Mesenchymal stem cell (in vitro differentiated cells and primary cell): ENCODE data around the gene ARHGAP31.
"Not testable (repeated sequence)": the region's sequence is repeated elsewhere in the genome, so short reads cannot be mapped to it uniquely, and the experiment has no call there.

Experiments used
- DNase-seq: peaks from one replicate; pipeline ENCODE4 v3.0.0-alpha.2; 2013
- H2AFZ ChIP-seq: one replicate; pipeline ENCODE4 v1.6.1; 2013; ENCODE audit warnings: low read depth, mild to moderate bottlenecking, control low read depth, inconsistent platforms, low read length, moderate library complexity
- H2AK5ac ChIP-seq: 2 replicates; pipeline ENCODE4 v1.6.1; 2013; ENCODE audit warnings: low read length, moderate library complexity, mild to moderate bottlenecking, inconsistent platforms; ENCODE audit not compliant: severe bottlenecking
- H2BK120ac ChIP-seq: one replicate; pipeline ENCODE4 v1.6.1; 2013; ENCODE audit warnings: low read depth, mild to moderate bottlenecking, inconsistent platforms, low read length, moderate library complexity
- H2BK12ac ChIP-seq, 2 experiments: one replicate each; pipeline ENCODE4 v1.6.1; 2013; ENCODE audit warnings: inconsistent platforms in 2 of 2, low read length in 2 of 2, mild to moderate bottlenecking in 2 of 2, moderate library complexity in 2 of 2, control low read depth in 1 of 2
- H2BK15ac ChIP-seq: one replicate; pipeline ENCODE4 v1.6.1; 2013; ENCODE audit warnings: mild to moderate bottlenecking, low read depth, inconsistent platforms; ENCODE audit not compliant: poor library complexity, severe bottlenecking
- H2BK5ac ChIP-seq: 2 replicates; pipeline ENCODE4 v1.6.1; 2013; ENCODE audit warnings: low read depth, mild to moderate bottlenecking, low read length, control low read depth, inconsistent platforms; ENCODE audit not compliant: poor library complexity, severe bottlenecking
- H3K14ac ChIP-seq, 2 experiments: one replicate each; pipeline ENCODE4 v1.6.1; 2013; ENCODE audit warnings: inconsistent platforms in 2 of 2, low read length in 2 of 2, control low read depth in 1 of 2, mild to moderate bottlenecking in 1 of 2, moderate library complexity in 1 of 2
- H3K18ac ChIP-seq, 2 experiments: one replicate each; pipeline ENCODE4 v1.6.1; 2013; ENCODE audit warnings: inconsistent platforms in 2 of 2, low read length in 2 of 2, control low read depth in 1 of 2, low read depth in 1 of 2, mild to moderate bottlenecking in 1 of 2
- H3K23ac ChIP-seq, 2 experiments: one replicate each; pipeline ENCODE4 v1.6.1; 2013; ENCODE audit warnings: inconsistent platforms in 2 of 2, low read length in 2 of 2, mild to moderate bottlenecking in 2 of 2, moderate library complexity in 2 of 2, control low read depth in 1 of 2
- H3K27ac ChIP-seq: 2 replicates; pipeline ENCODE4 v1.5.1; 2013; ENCODE audit warnings: mild to moderate bottlenecking, moderate library complexity, low read length, control low read depth, inconsistent platforms; ENCODE audit not compliant: poor library complexity, severe bottlenecking
- H3K27me3 ChIP-seq, 2 experiments: 2 replicates each; pipeline versions ENCODE4 v1.6.1 to v1.7.0; 2013; ENCODE audit warnings: low read length in 2 of 2, mild to moderate bottlenecking in 2 of 2, moderate library complexity in 2 of 2, control low read depth in 1 of 2, inconsistent platforms in 1 of 2; ENCODE audit not compliant: control insufficient read depth in 1 of 2, insufficient read depth in 1 of 2
- H3K36me3 ChIP-seq, 2 experiments: 2 replicates each; pipeline versions ENCODE4 v1.6.1 to v1.7.0; 2013; ENCODE audit warnings: low read length in 2 of 2, control low read depth in 1 of 2, inconsistent platforms in 1 of 2, low read depth in 1 of 2, mild to moderate bottlenecking in 1 of 2; ENCODE audit not compliant: insufficient read depth in 2 of 2, control insufficient read depth in 1 of 2
- H3K4ac ChIP-seq, 2 experiments: one replicate each; pipeline ENCODE4 v1.6.1; 2013; ENCODE audit warnings: inconsistent platforms in 2 of 2, low read length in 2 of 2, mild to moderate bottlenecking in 2 of 2, moderate library complexity in 2 of 2, control low read depth in 1 of 2, low read depth in 1 of 2
- H3K4me1 ChIP-seq: 2 replicates; pipeline ENCODE4 v1.6.1; 2013; ENCODE audit warnings: low read depth, low read length, control low read depth; ENCODE audit not compliant: control insufficient read depth, insufficient read depth
- H3K4me2 ChIP-seq: 2 replicates; pipeline ENCODE4 v1.6.1; 2013; ENCODE audit warnings: low read length, mild to moderate bottlenecking, inconsistent platforms; ENCODE audit not compliant: poor library complexity, severe bottlenecking
- H3K4me3 ChIP-seq, 2 experiments: 2 replicates each; pipeline versions ENCODE4 v1.5.1 to v1.7.0; 2013; ENCODE audit warnings: low read length in 2 of 2, mild to moderate bottlenecking in 2 of 2, control low read depth in 1 of 2, low read depth in 1 of 2; ENCODE audit not compliant: insufficient read depth in 1 of 2
- H3K79me1 ChIP-seq: replicated peaks from 2 replicates; pipeline ENCODE4 v1.6.1; 2013; ENCODE audit warnings: mild to moderate bottlenecking, control low read depth, low read length, inconsistent platforms; ENCODE audit not compliant: poor library complexity, severe bottlenecking
- H3K9ac ChIP-seq: 2 replicates; pipeline ENCODE4 v1.7.0; 2013; ENCODE audit warnings: mild to moderate bottlenecking, low read length, moderate library complexity
- H3K9me3 ChIP-seq: 2 replicates; pipeline ENCODE4 v1.7.0; 2013; ENCODE audit warnings: mild to moderate bottlenecking, low read length; ENCODE audit not compliant: control insufficient read depth
- H4K8ac ChIP-seq: one replicate; pipeline ENCODE4 v1.6.1; 2013; ENCODE audit warnings: inconsistent platforms, mild to moderate bottlenecking, low read length, moderate library complexity
- H4K91ac ChIP-seq: one replicate; pipeline ENCODE4 v1.6.1; 2013; ENCODE audit warnings: mild to moderate bottlenecking, low read length, inconsistent platforms
- WGBS: methylation state at CpG from one replicate; pipeline ENCODE4 v1.1.7; 2013; ENCODE audit warnings: mixed read lengths; 5-methylcytosine and 5-hydroxymethylcytosine counted together

The ARHGAP31 gene

DNA sequence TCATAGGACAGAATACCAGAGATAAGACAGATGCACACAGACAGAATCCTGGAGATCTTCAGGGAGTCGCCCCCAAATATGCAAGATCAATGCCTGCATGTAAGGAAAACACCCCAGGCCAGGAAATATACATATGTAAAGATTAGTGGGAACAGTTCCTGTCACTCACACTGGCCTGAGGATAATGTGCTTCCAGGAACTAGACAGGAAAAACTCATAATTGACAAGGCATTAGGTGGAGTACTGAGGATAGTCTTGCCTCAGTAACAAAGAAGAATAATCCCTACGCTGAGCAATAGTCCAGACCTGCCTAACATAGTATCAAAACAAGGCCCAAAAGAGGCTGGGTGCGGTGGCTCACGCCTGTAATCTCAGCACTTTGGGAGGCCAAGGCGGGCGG, 33.1 kb upstream of the ARHGAP31 start:
- no peak overlapping the region for H2BK5ac ChIP-seq
- H3K4ac ChIP-seq, result no peak overlapping the region
- no peak overlapping the region for H3K4me3 ChIP-seq
- H4K91ac ChIP-seq, result no peak overlapping the region
- no peak overlapping the region for H4K8ac ChIP-seq
- H3K9ac ChIP-seq, result no peak overlapping the region
- H3K4me1 ChIP-seq, result no peaks in the 10 kb centered on the region
- DNase-seq, result no peak
- no peak overlapping the region for H2AFZ ChIP-seq
- H2BK15ac ChIP-seq, result no peak overlapping the region
- no peaks in the 10 kb centered on the region for H3K9me3 ChIP-seq
- H3K36me3 ChIP-seq, result no peaks in the 10 kb centered on the region
- H3K4me2 ChIP-seq, result no peak overlapping the region
- H2BK120ac ChIP-seq, result no peak overlapping the region
- no peak overlapping the region for H3K27ac ChIP-seq
- no peaks in the 10 kb centered on the region for H3K27me3 ChIP-seq
- H3K79me1 ChIP-seq, result no peaks in the 10 kb centered on the region
- no peak overlapping the region for H2AK5ac ChIP-seq
- 78% methylated on average over 6 of the region's 6 CpGs for whole genome bisulfite sequencing
- H3K14ac ChIP-seq, result no peak overlapping the region
- H3K18ac ChIP-seq, result no peak overlapping the region
- no peak overlapping the region for H2BK12ac ChIP-seq
- H3K23ac ChIP-seq, result no peak overlapping the region

DNA sequence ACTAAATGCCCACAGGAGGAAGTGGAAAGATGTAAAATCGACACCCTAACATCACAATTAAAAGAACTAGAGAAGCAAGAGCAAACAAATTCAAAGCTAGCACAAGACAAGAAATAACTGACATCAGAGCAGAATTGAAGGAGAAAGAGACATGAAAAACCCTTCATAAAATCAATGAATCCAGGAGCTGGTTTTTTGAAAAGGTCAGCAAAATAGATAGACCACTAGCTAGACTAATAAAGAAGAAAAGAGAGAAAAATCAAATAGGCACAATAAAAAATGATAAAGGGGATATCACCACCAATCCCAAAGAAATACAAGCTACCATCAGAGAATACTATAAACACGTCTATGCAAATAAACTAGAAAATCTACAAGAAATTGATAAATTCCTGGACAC, 24.0 kb upstream of the ARHGAP31 start:
- H3K4me3 ChIP-seq, H4K91ac ChIP-seq, H2BK5ac ChIP-seq, H3K4me2 ChIP-seq, H3K27ac ChIP-seq, H3K9ac ChIP-seq, H3K14ac ChIP-seq, H2BK120ac ChIP-seq, H2BK12ac ChIP-seq, H3K9me3 ChIP-seq, H3K4ac ChIP-seq, H4K8ac ChIP-seq, H3K18ac ChIP-seq, DNase-seq, H2AK5ac ChIP-seq, H3K79me1 ChIP-seq, H2AFZ ChIP-seq, H3K23ac ChIP-seq, H3K27me3 ChIP-seq, H3K36me3 ChIP-seq, H3K4me1 ChIP-seq, H2BK15ac ChIP-seq: not testable (repeated sequence)
- WGBS, result 89% methylated on average over 1 of the region's 2 CpGs

DNA sequence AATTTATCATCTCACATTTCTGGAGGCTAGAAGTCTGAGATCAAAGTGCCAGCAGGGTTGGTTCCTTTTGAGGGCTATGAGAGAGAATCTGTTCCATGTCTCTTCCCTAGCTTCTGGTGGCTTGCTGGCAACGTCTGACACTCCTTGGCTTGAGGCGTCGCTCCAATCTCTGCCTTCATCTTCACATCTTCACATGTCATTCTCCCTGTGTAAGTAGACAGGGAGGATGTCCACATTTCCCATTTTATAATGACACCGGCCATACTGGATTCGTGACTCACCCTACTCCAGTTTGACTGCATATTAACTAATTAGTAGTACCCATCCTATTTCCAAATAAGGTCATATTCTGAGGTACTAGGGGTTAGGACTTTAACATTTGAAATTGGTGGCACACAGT, 17.5 kb upstream of the ARHGAP31 start:
- Histone ChIP-seq H2BK12ac (no peak overlapping the region), H2BK120ac (no peak overlapping the region), H3K79me1 (no peaks in the 10 kb centered on the region), H2AK5ac (no peak overlapping the region), H3K36me3 (no peaks in the 10 kb centered on the region), H3K4me1 (no peaks in the 10 kb centered on the region), H3K27ac (no peak overlapping the region), H3K23ac (no peak overlapping the region), H3K4me3 (no peak overlapping the region), H3K4me2 (no peak overlapping the region), H2AFZ (no peak overlapping the region), H3K14ac (no peak overlapping the region), H3K18ac (no peak overlapping the region), H3K4ac (no peak overlapping the region), H3K27me3 (no peaks in the 10 kb centered on the region), H4K8ac (no peak overlapping the region), H3K9me3 (no peaks in the 10 kb centered on the region), H2BK5ac (no peak overlapping the region), H4K91ac (no peak overlapping the region), H2BK15ac (no peak overlapping the region), H3K9ac (no peak overlapping the region)
- 95% methylated on average over 3 of the region's 5 CpGs for WGBS
- DNase-seq, result no peak

GRCh38 chr3:119279101-119279554, 15.1 kb upstream of the ARHGAP31 start:
- Histone ChIP-seq H3K4me2 (no peak overlapping the region), H3K4me3 (no peak overlapping the region), H3K4ac (no peak overlapping the region), H3K27me3 (no peaks in the 10 kb centered on the region), H3K9ac (no peak overlapping the region), H3K79me1 (no peaks in the 10 kb centered on the region), H2BK12ac (no peak overlapping the region), H3K9me3 (peaks cover 6% of the 10 kb centered on the region), H4K91ac (no peak overlapping the region), H3K36me3 (no peaks in the 10 kb centered on the region), H3K4me1 (no peaks in the 10 kb centered on the region), H2BK15ac (no peak overlapping the region), H2AK5ac (no peak overlapping the region), H2BK5ac (no peak overlapping the region), H4K8ac (peak overlapping the region; percentile 7), H3K18ac (peak overlapping the region in 1 of 2 experiments; percentile 9), H3K14ac (no peak overlapping the region), H2AFZ (no peak overlapping the region), H3K27ac (no peak overlapping the region), H2BK120ac (no peak overlapping the region), H3K23ac (no peak overlapping the region)
- 84% methylated on average over 5 of the region's 6 CpGs for WGBS
- no peak for DNase-seq
